ENCODE measurements around the gene SIX3.

SIX3 gene

DNA sequence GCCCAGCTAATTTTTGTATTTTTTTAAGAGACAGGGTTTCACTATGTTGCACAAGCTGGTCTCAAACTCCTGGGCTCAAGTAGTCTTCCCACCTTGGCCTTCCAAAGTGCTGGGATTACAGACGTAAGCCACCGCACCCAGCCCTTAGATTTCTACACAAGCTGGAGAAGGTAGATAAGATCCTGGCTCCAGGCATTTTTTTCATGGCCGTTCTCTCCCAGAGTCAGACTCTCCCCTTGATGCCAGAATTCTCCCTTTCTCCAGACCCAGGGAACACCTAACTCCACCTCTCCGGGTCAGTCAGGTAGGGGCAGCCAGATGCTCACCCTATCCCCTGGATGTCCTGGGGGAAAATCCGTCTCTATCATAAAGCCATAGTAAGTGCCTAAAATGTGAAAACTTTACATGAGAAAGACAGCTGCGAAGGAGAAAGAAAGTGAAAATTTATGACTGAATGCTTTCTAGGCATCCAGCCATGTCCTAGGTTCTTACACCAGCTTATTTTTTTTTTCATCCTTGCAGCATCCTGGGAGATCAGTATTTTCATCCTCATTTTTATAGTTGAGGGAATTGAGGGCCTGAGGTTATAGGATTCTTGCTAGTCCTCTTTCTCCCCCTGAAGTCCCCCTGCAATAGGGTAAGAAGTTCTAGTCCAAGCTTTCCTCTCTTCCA lies 16.3 kb downstream of the SIX3 start:
- DNase-seq (ENCODE audit: low spot score), result no peak

DNA sequence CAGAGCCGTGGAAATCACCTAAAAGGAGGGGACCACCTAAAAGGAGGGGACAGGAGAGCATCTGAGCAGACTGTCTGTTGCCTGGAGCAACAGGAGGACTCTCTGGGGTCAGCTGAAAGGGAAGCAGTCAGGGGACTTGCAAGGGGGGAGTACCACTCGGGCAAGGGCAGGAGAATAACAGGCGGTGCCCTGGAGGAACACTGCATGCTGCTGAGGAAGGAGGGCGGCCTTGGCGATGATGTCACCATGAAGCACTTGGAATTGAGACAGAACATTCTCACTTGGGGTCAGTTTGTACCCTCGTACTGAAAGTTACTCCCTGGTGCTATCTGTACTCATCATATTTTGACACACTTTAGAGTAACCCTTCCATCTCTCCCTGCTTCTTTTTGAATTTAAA lies 18.4 kb downstream of the SIX3 start:
- DNase-seq (ENCODE audit: low spot score), result no peak

GRCh38 chr2:44960871-44961270 lies 19.4 kb downstream of the SIX3 start:
- no peak for DNase-seq (ENCODE audit: low spot score)

- DNase-seq (ENCODE audit: low spot score), result no peak
Observed at GRCh38 chr2:44962176-44962695, 20.7 kb downstream of the SIX3 start.

DNA sequence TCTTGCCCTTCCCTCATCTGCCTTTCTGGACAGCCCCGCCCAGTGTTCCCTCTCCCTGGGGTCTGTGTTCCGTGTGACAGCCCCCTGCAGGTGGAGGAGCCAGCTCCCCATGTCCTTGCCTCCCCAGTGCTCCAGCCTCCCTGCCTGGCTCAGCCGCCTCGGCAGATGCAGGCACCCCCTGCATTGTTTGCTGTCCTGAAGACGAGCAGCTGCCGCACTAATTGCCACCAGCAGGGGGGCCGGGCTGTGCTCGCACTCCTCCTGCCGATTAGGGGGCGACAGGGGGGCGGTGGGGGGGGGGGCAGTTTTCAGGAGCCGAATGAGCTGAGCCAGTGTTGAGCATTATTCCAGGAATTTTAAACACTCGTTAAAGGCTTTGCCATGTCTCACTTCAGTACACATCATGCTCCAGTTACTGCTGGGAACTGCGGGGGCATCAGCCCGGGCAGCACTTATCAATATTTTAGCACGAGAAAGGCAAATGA lies 23.3 kb downstream of the SIX3 start:
- DNase-seq (ENCODE audit: low spot score), result no peak

DNA sequence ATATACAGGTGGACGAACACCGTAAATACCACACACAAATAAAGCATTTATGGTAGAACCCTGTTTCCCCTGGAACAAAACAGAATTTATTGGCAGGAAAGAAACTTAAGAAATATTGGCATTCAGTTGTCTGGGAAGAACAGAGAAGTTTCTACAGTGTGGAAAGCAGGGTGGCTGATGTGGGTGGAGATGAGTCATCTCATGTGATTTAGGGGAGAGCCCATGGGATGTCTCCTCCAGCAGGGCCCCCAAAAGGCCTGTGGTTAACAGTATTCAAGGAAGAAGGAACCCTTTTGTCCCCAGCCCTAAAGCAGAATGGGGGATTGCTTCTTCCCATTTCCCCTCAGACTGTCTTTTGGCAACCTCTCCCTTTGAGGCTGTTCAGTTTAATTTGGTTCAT lies 24.2 kb downstream of the SIX3 start:
- DNase-seq (ENCODE audit: low spot score), result no peak

GRCh38 chr2:44967056-44967455 lies 25.6 kb downstream of the SIX3 start:
- DNase-seq (ENCODE audit: low spot score), result no peak

DNA sequence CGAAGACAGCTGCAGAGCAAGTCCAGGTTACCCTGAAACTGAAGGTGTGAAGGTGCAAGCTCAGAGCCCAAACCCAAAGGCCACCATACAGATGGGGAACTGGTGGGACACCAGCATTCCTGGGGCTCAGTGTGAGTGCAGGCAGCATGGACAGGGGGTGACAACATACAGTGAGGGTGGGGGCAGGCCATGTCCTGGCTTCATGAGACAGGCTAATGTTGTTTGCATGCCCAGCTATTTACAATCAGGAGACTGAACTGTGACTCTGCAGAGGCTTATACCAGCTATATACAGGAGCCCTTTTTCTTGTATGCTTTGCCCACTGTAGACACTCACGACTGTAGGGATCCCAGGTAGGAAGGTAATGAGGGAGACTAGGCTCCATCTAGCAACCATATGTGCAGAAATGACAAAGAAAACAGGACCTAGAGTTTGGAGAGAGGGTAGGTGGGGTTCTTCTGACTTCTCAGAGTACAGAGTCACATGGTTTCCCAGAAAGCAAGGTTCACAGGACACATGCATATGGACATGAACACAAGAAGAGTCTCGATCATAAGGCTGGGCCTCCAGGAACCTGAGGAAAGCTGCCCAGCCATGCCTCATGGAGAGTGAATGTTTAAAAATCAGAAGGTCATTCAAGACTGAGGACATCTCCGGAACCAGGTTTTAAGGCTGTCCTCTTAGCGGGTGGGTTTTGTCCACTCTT lies 26.4 kb downstream of the SIX3 start:
- no peak for DNase-seq (ENCODE audit: low spot score)

- DNase-seq (ENCODE audit: low spot score), result no peak
Observed at GRCh38 chr2:44969936-44970335, 28.4 kb downstream of the SIX3 start.

- DNase-seq (ENCODE audit: low spot score), result no peak
Observed at GRCh38 chr2:44970846-44971450, 29.4 kb downstream of the SIX3 start.

DNA sequence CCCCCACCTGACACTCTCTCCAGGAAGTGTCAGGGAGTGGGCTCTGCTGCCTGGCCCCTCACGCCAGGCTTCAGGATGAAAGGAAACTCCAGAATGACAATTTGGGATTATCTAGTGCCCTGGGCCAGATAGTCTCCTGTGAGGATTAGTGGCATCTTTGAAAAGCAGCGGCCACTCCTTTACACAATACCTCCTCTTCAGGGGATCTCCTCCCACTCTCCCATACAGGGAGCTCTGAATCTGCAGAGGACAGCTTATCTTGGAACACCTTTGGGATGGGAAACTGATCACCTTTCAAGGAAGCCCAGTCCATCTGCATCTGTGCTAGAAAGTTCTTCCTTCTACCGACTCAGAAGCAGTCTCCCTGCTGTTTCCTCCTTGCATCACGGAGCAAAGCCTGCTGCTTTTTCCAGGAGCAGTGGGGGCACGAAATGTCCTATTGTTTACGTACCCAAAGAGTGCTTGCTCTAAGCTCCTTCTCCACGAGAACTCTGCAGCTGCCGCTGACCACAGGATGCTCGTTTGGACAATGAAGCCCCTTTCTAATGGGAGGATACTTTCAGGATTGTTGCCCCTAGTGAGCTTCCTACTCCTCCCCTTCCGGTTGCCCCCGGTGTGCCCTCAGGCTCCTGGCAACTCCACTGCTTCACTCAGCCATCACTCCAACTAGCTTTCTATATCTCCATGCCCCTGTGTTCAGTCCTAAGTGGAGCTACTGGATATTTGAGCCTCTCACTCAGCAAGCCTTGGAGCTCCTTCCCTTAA lies 31.5 kb downstream of the SIX3 start:
- no peak for DNase-seq (ENCODE audit: low spot score)

DNA sequence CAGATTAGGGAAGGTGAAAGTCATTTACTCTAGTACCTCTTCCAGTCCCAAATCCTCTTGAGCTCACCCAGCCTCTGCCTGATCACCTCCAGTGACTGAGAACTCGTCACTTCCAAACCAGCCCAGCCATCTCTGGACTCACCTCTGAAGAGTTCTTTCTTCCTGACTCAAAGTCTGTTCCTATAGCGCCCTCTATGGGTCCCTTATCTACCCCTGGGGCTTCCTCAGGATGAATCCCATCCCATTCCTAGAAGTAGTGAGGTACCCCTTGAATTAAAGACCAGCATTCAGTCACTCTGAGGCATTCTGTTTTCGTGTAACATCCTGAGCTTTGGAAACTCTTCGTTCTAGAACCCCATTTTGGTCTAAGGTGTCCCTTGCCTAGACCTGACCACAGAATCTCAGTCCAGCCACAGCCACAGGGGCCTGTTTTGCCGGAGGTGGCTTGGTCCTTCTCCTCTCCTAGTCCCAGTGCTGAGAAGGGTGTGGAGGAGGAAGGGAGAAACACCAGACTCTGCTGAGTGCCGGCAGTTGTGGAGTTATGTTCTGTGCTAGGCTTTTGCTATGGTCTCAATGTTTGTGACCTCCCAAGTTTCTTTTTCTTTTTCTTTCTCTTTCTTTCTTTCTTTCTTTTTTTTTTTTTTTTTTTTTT lies 32.7 kb downstream of the SIX3 start:
- no peak for DNase-seq (ENCODE audit: low spot score)

DNA sequence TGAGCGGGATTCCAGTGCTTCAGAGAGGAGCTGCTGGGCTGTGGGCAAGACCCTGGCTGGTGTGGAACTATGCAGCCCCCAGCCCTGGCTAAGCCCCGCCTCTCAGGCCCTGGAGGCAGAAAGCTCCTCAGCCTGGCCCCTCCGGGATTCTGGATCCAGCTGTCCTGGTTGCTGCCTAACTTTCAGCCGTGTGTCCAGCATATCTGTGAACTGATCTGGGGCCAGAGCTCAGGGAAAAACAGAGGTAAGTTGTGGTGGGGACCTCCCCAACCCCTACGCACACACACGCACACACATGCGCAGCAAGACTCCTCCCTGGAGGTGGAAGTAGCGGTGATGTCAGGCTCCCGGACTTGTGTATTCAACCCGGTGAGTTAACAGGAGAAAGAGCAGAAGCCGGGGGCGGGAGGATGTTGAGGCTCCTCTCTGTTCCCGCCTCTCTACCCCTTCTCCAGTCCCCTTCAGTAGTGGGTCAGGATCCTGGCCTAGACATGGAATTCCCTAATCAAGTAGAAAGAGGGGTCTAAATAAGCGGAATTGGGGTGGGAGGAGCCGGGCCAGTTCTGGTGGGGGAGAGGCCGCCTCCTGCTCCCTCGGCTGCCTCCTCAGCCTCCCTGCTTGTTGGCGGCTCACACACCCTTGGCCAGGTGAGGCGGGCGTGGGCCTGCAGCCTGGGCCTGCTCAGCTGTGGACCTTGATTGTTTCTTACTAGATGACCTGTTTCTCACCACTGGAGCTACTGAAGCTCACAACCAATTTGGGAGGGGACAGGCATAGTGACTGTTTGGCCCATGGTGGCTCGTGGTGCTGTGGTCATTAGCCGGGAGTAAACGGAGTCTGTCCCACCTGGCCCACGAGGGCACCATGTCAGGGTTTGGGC lies 34.3 kb downstream of the SIX3 start:
- no peak for DNase-seq (ENCODE audit: low spot score)

GRCh38 chr2:44979581-44979980 lies 38.1 kb downstream of the SIX3 start:
- DNase-seq (ENCODE audit: low spot score), result no peak

DNA sequence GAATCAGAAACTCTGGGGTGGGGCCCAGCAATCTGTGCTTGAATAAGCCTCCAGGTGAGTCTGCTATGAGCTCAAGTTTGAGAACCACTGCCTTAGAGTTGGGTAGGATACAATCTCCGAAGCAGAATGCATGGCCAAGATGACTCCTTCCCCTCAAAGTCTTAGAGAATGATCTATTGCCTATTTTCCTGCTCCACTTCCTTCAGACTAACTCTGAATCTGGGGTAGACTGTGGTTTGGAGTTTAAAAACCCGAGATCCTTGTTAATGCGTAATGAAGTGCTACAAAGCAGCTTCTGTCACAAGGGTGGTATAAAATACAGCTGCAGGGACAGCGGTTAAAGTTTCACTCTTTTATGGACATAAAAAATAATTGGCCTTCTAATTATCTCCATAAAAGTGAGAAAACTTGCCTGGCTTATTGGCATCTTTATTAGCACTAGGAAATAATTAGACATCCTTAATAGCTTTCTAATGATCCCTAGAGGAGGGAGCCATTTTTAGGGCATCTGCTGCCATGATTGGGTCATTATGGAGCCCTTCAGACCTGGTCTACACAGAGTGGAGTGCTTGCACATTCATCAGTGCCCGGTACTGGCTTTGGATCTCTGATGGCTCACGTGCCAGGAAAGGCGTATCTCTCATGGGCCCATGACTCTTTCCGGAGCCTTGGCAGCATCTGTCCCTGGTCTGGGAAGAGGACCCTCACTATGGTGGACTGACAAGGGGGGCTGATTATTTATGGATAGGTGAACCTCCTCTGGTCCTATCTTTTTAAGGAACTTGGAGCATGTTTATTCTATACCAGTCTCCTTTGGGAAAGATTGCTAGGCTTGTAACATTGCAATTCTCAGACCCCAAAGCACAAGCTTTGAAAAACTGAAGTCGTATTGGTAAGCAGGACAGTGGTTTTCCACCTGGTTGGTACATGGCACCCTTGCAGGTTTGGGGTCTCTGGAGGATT lies 39.5 kb downstream of the SIX3 start:
- DNase-seq (ENCODE audit: low spot score), result no peak

- peak; percentile 61 for DNase-seq (ENCODE audit: low spot score)
Observed at GRCh38 chr2:44981714-44982108, 40.2 kb downstream of the SIX3 start.

DNA sequence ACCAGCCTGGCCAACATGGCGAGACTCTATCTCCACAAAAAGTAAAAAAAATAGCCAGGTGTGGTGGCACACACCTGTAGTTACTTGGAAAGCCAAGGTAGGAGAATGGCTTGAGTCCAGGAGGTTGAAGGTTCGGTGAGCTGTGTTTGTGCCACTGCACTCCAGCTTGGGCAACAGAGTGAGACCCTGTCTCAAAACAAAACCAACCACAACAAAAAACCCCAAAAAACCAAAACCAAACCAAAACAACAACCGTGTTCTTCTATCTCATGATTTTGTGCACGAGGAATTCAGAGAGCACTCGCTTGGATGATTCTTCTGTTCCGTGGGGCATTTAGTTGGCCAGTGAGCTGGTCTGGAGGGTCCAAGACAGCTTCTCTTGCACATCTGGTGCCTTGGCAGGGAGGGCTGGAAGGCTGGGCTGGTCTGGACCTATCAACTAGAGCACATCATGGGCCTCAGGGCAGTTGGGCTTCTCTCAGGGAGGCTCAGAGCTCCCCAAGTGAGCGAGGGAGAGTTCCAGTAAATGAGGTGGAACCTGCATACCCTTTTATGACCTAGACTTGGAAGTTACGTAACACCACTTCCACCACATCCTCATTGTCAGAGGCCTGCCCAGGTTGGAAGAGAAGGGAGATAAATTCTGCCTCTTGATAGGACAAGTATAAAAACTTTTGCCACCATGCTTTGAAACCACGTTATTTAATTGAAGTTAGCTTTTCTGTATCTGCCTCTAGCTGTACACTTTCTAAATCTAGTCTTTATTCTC lies 42.5 kb downstream of the SIX3 start:
- DNase-seq (ENCODE audit: low spot score), result no peak

DNA sequence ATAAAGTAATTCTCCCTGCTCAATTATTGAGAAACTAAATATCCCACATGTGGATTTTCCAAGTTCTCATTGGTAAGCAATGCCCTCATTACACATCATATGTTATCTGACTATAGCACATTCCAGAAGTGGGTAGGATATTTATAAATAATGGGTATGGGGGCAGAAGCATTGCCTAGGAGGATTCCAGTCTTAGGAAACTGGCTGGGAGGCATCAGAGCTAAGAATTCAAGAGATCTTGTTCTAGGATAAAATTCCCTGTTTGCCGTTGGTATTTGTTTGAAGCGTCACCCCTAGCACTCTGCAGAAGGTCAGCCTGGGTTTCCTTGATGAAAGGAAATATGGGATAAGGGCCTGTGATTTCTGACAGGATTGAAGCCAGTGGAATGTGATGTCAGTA lies 47.7 kb downstream of the SIX3 start:
- no peak for DNase-seq (ENCODE audit: low spot score)

- no peak for DNase-seq (ENCODE audit: low spot score)
Observed at GRCh38 chr2:44994377-44994776, 52.9 kb downstream of the SIX3 start.

All from CD4-positive, alpha-beta T cell treated with Interleukin-15 for 4 hours (primary cell).